Cardiac fibroblast (primary cell): ENCODE data around the gene PHF14.

Experiments used
- DNase-seq, 2 donors: peaks; one replicate each; pipeline versions ENCODE4 v3.0.0 to v3.0.0-alpha.2; 2010; ENCODE audit warnings: low read depth in 2 of 2
- H3K4me3 ChIP-seq, 2 donors: replicated peaks in 1 of 2; 1 replicate in 1 of 2; 2 replicates in 1 of 2; pipeline ENCODE4 v1.5.1; 2011; ENCODE audit warnings: low read depth in 2 of 2, low read length in 2 of 2, mild to moderate bottlenecking in 2 of 2, moderate library complexity in 1 of 2
- CTCF ChIP-seq: IDR thresholded peaks from one replicate; pipeline ENCODE4 v1.5.1; 2011; ENCODE audit warnings: low read depth, mild to moderate bottlenecking, low read length, inconsistent platforms

PHF14 gene

DNA sequence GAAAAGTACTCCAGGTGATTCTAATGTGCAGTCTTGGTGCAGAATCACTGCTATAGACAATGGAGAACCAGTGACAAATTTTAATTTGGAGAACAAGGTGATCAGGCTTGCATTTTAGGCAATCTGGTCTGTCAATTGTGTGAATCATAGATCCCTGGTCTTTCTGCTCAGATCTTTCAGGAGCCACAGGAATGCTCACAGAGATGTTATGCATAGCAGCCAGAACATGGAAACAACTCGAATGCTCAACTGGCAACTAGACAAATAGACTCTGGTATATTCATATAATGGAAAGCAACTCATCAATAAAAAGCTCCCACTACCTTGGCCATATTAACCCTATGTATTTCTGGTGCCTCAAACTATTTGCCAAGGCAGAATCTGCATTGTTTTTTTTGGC is 209.1 kb downstream of the PHF14 start:
- DNase-seq: peak in 1 of 2 donors; percentile 51
- H3K4me3 ChIP-seq: no peak overlapping the region
- no peak for TF ChIP-seq CTCF

- DNase-seq: peak in 1 of 2 donors; percentile 26
- no peak for TF ChIP-seq CTCF
- H3K4me3 ChIP-seq: no peak overlapping the region
Observed at GRCh38 chr7:11185179-11185815, 211.6 kb downstream of the PHF14 start.

DNA sequence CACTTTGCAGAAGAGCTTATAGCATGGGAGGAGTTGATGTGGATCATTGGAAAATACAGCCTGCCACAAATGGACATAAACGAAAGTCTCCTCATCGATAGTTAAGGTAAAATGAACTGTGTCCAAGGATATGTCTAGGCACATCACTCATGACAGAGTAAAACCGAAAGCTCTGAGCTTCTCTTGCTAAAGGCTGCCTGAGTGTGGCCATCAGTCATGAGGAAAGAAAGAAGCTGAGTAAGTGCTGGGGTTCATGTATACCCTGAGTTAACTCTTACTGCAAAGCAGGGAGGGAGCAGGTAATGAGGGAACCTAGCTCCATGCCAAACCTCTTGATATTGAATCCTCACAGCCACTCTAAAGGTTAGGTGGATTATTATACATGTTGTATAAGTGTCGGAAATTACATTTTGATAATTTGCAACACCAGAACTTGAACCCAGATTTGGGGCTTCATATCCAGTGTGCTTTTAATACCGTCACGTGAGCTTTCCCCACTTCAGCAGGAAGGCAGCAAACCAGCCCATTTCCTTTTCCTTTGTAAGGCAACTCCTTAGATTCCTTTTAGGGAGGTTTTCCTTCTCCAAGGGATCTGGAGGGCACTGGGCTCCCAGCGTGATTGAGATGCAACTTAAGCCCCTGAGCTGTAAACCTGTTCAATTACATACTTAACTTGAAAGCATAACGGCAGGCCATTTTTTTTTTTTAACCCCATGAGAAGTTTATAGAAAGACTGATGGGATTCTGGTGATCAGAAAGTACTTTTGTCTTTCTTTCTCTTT is 215.0 kb downstream of the PHF14 start:
- no peak for DNase-seq
- H3K4me3 ChIP-seq: no peak overlapping the region
- no peak for TF ChIP-seq CTCF

- no peak for DNase-seq
- TF ChIP-seq CTCF: no peak
- no peak overlapping the region for H3K4me3 ChIP-seq
Observed at GRCh38 chr7:11191081-11191480, 217.4 kb downstream of the PHF14 start.

DNA sequence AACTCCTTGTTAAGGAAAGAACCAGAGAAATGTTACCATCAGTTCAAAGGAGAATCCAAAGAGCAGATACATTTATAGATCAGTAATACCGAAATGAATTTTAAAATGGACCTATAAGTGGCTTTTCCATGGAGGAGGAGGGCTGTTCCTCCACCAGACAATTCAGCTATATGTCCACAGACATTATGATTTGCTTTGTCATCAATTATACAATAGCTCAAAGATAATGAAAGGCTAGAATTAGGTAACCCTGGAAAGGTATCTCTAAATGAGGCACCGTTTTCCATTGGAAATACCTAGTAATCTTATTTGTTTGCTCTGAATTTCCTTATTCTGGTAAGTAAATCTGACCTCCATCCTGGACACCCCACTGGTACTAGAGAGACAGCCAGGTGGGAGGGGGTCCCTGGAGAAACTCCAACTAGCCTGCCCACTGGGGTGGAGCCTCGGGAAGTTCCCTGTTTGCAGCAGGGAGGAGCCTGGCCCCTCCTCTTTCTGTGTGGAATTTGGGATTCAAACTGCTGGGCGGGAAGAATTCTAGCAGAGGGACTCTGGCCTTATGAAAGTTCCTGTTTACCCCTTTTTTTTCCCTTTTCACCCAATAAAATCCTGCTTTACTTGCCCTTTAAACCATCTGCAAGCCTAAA is 218.0 kb downstream of the PHF14 start:
- DNase-seq: no peak
- no peak overlapping the region for H3K4me3 ChIP-seq
- no peak for TF ChIP-seq CTCF

DNA sequence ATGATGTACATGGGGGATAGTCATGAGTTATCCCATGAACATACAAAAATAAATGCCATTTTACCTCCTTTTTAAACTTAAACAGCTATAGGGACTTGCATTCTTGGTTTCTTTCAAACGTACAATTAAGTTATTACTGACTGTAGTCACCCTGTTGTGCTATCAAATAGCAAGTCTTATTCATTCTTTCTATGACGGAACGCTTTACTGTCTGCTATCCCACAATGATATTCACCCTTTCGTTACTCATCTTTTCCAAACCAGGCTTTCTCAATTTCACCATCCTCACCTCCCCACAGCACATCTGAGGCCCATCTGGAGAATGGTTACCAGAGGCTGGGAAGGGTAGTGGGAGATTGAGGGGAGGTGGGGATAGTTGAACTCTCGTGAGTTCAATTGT is 218.8 kb downstream of the PHF14 start:
- DNase-seq: peak; percentile 43 to 84
- peak overlapping the region in 1 of 2 donors; percentile 54 for H3K4me3 ChIP-seq
- TF ChIP-seq CTCF: no peak
